A673 (cell line): ENCODE measurements around the gene SWT1. TPM values are rescaled to one million over a fixed set of nuclear protein-coding genes. Genes with fewer than 3 reads are reported as not detected.

ENCODE experiments used
- BruUV-seq: library from RNA; stranded (reverse); fragments of 400-500 nt; replicated peaks from 2 replicates; lab custom pipeline; 2021; lab: Mats Ljungman, UMichigan
- CTCF ChIA-PET: fragments of 300-600 bp; sonication (Branson Sonifier 250); formaldehyde crosslinking; loops from one replicate; lab custom pipeline; 2022; ENCODE audit warnings: antibody characterized with exemption; lab: Charles Lee
- POLR2A ChIA-PET: fragments of 300-600 bp; sonication (Branson Sonifier 250); formaldehyde crosslinking; loops from one replicate; lab custom pipeline; 2022; ENCODE audit warnings: antibody characterized with exemption; ENCODE audit not compliant: low non-redundant PET; lab: Charles Lee
- DNase-seq: peaks from one replicate; pipeline ENCODE4 v3.0.0-alpha.2; 2015; ENCODE audit warnings: low spot score
- H3K27ac ChIP-seq: fragments of 200-600 bp; sonication (generic); 2 replicates; pipeline ENCODE4 v1.5.1; 2016; ENCODE audit warnings: mixed run types, low read depth, mild to moderate bottlenecking, mixed read lengths, antibody characterized with exemption, low read length; ENCODE audit not compliant: poor library complexity, severe bottlenecking
- H3K27me3 ChIP-seq: fragments of 200-600 bp; sonication (generic); replicated peaks from 2 replicates; pipeline ENCODE4 v1.6.1; 2017; ENCODE audit warnings: mixed run types, low read depth, mild to moderate bottlenecking, mixed read lengths, antibody characterized with exemption, low read length; ENCODE audit not compliant: insufficient read depth, poor library complexity
- H3K36me3 ChIP-seq: fragments of 200-600 bp; sonication (generic); 2 replicates; pipeline ENCODE4 v1.6.1; 2016; ENCODE audit warnings: mixed run types, mild to moderate bottlenecking, mixed read lengths, antibody characterized with exemption, low read length; ENCODE audit not compliant: insufficient read depth, poor library complexity, severe bottlenecking
- H3K4me1 ChIP-seq: fragments of 200-600 bp; sonication (generic); 2 replicates; pipeline ENCODE4 v1.6.1; 2017; ENCODE audit warnings: mixed run types, mild to moderate bottlenecking, mixed read lengths, antibody characterized with exemption, low read length; ENCODE audit not compliant: insufficient read depth, poor library complexity, severe bottlenecking
- H3K4me3 ChIP-seq: fragments of 200-600 bp; sonication (generic); 2 replicates; pipeline ENCODE4 v1.5.1; 2016; ENCODE audit warnings: low read depth, mixed run types, mild to moderate bottlenecking, mixed read lengths, low read length; ENCODE audit not compliant: poor library complexity, severe bottlenecking
- H3K9me3 ChIP-seq: fragments of 200-600 bp; sonication (generic); 2 replicates; pipeline ENCODE4 v1.6.1; 2016; ENCODE audit warnings: mixed run types, low read depth, mild to moderate bottlenecking, mixed read lengths, antibody characterized with exemption, low read length; ENCODE audit not compliant: poor library complexity, severe bottlenecking
- EZH2 ChIP-seq: fragments of 200-600 bp; sonication (generic); IDR thresholded peaks from 2 replicates; pipeline ENCODE4 v1.6.1; 2017; ENCODE audit warnings: borderline replicate concordance, low read depth, mild to moderate bottlenecking, mixed read lengths, antibody characterized with exemption, low read length; ENCODE audit not compliant: poor library complexity, severe bottlenecking
- intact Hi-C: fragments of 100-400 bp; cut with micrococcal nuclease; formaldehyde crosslinking; loops from one replicate; pipeline ENCODE4 v1.10.0; 2022; ENCODE audit not compliant: unreplicated experiment
- total RNA-seq: library from RNA; stranded (reverse); gene quantifications from 2 replicates; pipeline ENCODE4 v1.2.3, GENCODE V29; 2021
- TF ChIP-seq, protein P1 (sequence below): fragments of 300-800, 200-600 bp; sonication (generic); conservative IDR thresholded peaks from 2 replicates; pipeline ENCODE4 v1.5.1; 2017; ENCODE audit warnings: low read depth, mild to moderate bottlenecking, antibody characterized with exemption, low read length, moderate library complexity, mixed read lengths

SWT1 gene
- total RNA-seq, 1 experiment from 2014 or later: 3.3 TPM

DNA sequence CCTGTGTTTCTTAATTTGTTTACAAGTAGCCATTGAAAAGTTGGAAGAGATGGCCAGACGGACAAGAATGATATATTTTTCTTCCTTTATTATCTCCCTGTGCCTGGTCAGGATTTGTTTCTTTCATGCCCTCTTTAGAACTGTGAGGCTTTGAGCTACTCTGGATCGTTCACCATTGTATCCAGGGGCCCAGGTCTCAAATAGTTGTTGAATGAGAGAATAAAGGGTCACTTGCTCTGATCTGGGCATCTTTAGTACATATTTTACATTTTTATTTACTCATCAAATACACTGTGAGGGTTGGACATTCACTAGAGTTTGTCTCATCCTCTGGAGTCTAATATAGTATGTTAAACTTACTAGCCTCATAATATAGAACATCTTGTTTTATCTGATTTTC, 111.4 kb downstream of the SWT1 start:
- Histone ChIP-seq H3K36me3 (no peaks in the 10 kb centered on the region), H3K9me3 (no peaks in the 10 kb centered on the region), H3K27ac (no peak overlapping the region), H3K27me3 (no peaks in the 10 kb centered on the region), H3K4me1 (peaks cover 3% of the 10 kb centered on the region), H3K4me3 (no peak overlapping the region)
- no peak for TF ChIP-seq EZH2
- TF ChIP-seq, protein P1, sequence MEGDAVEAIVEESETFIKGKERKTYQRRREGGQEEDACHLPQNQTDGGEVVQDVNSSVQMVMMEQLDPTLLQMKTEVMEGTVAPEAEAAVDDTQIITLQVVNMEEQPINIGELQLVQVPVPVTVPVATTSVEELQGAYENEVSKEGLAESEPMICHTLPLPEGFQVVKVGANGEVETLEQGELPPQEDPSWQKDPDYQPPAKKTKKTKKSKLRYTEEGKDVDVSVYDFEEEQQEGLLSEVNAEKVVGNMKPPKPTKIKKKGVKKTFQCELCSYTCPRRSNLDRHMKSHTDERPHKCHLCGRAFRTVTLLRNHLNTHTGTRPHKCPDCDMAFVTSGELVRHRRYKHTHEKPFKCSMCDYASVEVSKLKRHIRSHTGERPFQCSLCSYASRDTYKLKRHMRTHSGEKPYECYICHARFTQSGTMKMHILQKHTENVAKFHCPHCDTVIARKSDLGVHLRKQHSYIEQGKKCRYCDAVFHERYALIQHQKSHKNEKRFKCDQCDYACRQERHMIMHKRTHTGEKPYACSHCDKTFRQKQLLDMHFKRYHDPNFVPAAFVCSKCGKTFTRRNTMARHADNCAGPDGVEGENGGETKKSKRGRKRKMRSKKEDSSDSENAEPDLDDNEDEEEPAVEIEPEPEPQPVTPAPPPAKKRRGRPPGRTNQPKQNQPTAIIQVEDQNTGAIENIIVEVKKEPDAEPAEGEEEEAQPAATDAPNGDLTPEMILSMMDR: no peak
- ChIA-PET POLR2A (no interaction called here), CTCF (no interaction called here)
- no peak for DNase-seq
- intact Hi-C loops: no loop called here
- no TSS peak for BruUV-seq

DNA sequence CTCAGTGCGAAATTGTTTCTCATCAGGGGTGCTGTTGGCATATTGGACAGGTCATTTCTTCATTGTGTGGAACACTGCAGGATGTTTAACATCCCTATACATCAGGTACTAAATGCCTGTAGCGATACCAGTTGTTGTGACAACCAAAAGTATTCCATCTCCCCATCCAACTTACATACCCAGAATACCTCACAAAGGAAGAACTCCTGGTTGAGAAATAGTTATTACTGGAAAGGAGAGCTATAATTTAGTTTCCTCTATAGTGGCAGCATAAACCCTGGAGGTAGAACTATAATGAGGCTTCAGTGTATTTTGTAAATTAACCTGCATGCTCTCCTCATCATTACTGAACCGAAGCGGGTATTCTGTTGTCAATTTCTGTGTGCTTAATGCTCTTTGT, 115.0 kb downstream of the SWT1 start:
- Histone ChIP-seq H3K27ac (no peak overlapping the region), H3K4me1 (peaks cover 3% of the 10 kb centered on the region), H3K36me3 (no peaks in the 10 kb centered on the region), H3K27me3 (no peaks in the 10 kb centered on the region), H3K9me3 (no peaks in the 10 kb centered on the region), H3K4me3 (no peak overlapping the region)
- POLR2A ChIA-PET: no interaction called here
- BruUV-seq: no TSS peak
- TF ChIP-seq, protein P1: no peak
- intact Hi-C loops: no loop called here
- CTCF ChIA-PET: no interaction called here
- no peak for DNase-seq

DNA sequence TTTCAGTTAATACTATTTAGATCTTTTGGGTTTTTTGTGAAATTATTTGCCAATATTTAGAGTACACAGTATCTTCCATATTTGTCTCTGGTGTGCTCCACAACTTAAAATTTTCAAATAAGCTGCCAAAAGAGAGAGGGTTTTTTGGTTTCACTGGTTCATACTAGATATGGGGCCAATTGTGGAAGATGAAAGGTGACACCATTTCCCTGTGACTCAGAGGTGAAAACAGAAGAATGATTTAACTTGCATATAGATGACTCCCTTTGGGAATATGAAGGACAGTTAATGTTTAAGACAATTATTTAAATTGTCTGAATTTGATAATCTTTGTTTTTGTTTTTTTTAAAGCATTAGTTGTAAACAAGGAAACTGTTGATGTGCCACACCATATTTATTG, 122.6 kb downstream of the SWT1 start:
- no peak overlapping the region for H3K4me3 ChIP-seq
- no peaks in the 10 kb centered on the region for H3K4me1 ChIP-seq
- CTCF ChIA-PET: no interaction called here
- no peak for DNase-seq
- no peak overlapping the region for H3K27ac ChIP-seq
- intact Hi-C loops: no loop called here
- no peaks in the 10 kb centered on the region for H3K36me3 ChIP-seq
- POLR2A ChIA-PET: no interaction called here
- BruUV-seq: no TSS peak
- no peaks in the 10 kb centered on the region for H3K27me3 ChIP-seq
- TF ChIP-seq, protein P1: no peak
- H3K9me3 ChIP-seq: no peaks in the 10 kb centered on the region
